Measurements from ENCODE around the gene PRICKLE3. TPM values are rescaled to one million over a fixed set of nuclear protein-coding genes. Genes with fewer than 3 reads are reported as not detected.

Gene PRICKLE3
- total and polyA plus RNA-seq, 2 donors from 2014 or later = 3.4 to 11.6 TPM

DNA sequence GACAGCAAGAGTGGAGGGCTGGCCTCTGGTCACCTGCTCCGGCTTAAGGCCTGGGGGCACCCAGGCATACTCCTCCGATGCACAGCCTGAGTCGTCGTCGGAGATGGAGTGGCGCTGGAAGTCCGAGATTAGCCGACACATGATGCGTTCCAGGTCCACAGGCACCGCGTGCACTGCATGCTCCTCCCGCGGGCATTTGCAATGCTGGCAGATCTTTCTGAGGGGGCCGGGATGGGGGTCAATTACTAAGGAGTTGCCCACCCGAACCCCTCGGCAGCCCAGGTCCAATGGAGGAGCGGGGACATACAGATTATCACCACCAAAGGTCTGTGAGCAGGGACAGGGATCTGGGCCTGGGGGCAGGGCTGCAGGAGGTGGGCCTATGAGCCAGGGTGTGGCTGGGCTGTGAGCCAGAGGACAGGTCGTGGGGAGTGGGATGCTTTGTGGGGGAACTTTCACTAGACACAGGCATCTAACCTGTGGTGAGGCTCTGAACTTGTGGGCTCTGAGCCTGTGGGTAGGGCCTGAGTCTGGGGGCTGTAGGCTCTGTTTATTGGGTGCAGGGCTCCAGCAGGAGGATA lies 2.4 kb downstream of the PRICKLE3 start:
- DNase-seq (peak in 1 of 5 donors; percentile 15), FAIRE-seq (no peak)
- Histone ChIP-seq H3K4me3 (ENCODE audit: low read length in 3 of 3) (no peak overlapping the region), H3K27me3 (ENCODE audit: control insufficient read depth, insufficient read depth, low read length) (no peaks in the 10 kb centered on the region), H3K36me3 (ENCODE audit: control insufficient read depth in 2 of 3, insufficient read depth in 3 of 3, low read length in 3 of 3) (no peaks in the 10 kb centered on the region), H3K9me3 (ENCODE audit: control insufficient read depth in 2 of 3, insufficient read depth in 1 of 3, low read length in 3 of 3) (no peaks in the 10 kb centered on the region), H3K9ac (ENCODE audit: low read length in 3 of 3) (no peak overlapping the region), H3K27ac (ENCODE audit: low read depth in 2 of 2, low read length in 2 of 2) (no peak overlapping the region), H3K4me1 (ENCODE audit: control insufficient read depth in 2 of 3, insufficient read depth in 2 of 3, low read depth in 1 of 3, low read length in 3 of 3) (peaks cover 0 to 5% (median 0%) of the 10 kb centered on the region in 3 donors)
- TF ChIP-seq, protein P1, sequence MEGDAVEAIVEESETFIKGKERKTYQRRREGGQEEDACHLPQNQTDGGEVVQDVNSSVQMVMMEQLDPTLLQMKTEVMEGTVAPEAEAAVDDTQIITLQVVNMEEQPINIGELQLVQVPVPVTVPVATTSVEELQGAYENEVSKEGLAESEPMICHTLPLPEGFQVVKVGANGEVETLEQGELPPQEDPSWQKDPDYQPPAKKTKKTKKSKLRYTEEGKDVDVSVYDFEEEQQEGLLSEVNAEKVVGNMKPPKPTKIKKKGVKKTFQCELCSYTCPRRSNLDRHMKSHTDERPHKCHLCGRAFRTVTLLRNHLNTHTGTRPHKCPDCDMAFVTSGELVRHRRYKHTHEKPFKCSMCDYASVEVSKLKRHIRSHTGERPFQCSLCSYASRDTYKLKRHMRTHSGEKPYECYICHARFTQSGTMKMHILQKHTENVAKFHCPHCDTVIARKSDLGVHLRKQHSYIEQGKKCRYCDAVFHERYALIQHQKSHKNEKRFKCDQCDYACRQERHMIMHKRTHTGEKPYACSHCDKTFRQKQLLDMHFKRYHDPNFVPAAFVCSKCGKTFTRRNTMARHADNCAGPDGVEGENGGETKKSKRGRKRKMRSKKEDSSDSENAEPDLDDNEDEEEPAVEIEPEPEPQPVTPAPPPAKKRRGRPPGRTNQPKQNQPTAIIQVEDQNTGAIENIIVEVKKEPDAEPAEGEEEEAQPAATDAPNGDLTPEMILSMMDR (IDR thresholded peaks at IDR 0.05; ENCODE audit: borderline replicate concordance, extremely low read depth, insufficient read depth) = no peak
- intact Hi-C loops (cut with DNase I) = no loop called here

DNA sequence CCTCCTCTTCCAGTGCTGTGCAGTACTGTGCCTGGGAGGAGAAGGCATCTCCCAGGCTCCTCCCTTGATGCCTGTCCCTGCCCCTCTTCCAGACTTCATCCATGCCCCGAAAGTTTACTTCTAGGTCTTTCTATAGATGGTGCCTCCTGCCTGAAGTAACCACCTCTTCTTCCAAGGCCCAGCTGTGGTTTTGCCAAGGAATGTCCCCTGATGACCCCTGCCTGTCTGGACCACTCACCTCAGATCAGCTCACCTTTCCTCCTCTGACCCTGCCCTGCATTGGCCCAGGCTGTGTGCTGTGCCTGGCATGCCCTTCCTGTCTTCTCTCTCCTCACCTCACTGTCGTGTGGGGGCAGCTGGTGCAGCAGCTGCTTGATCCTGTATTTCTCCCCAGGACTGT lies 6.8 kb downstream of the PRICKLE3 start:
- no peaks in the 10 kb centered on the region for H3K36me3 ChIP-seq (ENCODE audit: control insufficient read depth in 2 of 3, insufficient read depth in 3 of 3, low read length in 3 of 3)
- no peak overlapping the region for H3K27ac ChIP-seq (ENCODE audit: low read depth in 2 of 2, low read length in 2 of 2)
- intact Hi-C loops (cut with DNase I) = no loop called here
- TF ChIP-seq, protein P1 (IDR thresholded peaks at IDR 0.05; ENCODE audit: borderline replicate concordance, extremely low read depth, insufficient read depth) = no peak
- no peak overlapping the region for H3K4me3 ChIP-seq (ENCODE audit: low read length in 3 of 3)
- no peaks in the 10 kb centered on the region for H3K9me3 ChIP-seq (ENCODE audit: control insufficient read depth in 2 of 3, insufficient read depth in 1 of 3, low read length in 3 of 3)
- FAIRE-seq (no peak), DNase-seq (no peak)
- no peak overlapping the region for H3K9ac ChIP-seq (ENCODE audit: low read length in 3 of 3)
- no peaks in the 10 kb centered on the region for H3K4me1 ChIP-seq (ENCODE audit: control insufficient read depth in 2 of 3, insufficient read depth in 2 of 3, low read depth in 1 of 3, low read length in 3 of 3)
- H3K27me3 ChIP-seq (ENCODE audit: control insufficient read depth, insufficient read depth, low read length) = no peaks in the 10 kb centered on the region

DNA sequence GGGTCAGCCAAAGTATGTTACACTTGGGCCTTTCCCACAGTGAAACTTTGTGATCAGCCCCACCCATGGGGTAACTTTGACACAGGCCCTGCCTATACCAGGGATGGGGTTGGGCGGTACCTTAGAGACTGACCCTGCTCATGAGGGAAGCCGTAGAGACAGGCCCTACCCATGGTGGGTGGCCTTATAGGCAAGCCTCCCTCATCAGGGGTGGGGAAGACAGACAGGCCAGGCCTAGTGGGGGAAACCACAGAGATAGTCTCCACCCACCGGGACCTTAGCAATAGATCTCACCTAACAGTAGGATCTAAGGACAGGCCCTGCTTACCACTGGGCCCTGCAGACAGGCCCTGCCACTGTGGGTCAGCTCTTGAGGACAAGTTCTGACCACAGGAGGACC lies 7.6 kb downstream of the PRICKLE3 start:
- no peak for FAIRE-seq
- Histone ChIP-seq H3K27me3 (ENCODE audit: control insufficient read depth, insufficient read depth, low read length) (no peaks in the 10 kb centered on the region), H3K4me1 (ENCODE audit: control insufficient read depth in 2 of 3, insufficient read depth in 2 of 3, low read depth in 1 of 3, low read length in 3 of 3) (no peaks in the 10 kb centered on the region), H3K36me3 (ENCODE audit: control insufficient read depth in 2 of 3, insufficient read depth in 3 of 3, low read length in 3 of 3) (no peaks in the 10 kb centered on the region), H3K9me3 (ENCODE audit: control insufficient read depth in 2 of 3, insufficient read depth in 1 of 3, low read length in 3 of 3) (no peaks in the 10 kb centered on the region), H3K9ac (ENCODE audit: low read length in 3 of 3) (no peak overlapping the region), H3K4me3 (ENCODE audit: low read length in 3 of 3) (no peak overlapping the region), H3K27ac (ENCODE audit: low read depth in 2 of 2, low read length in 2 of 2) (no peak overlapping the region)
- TF ChIP-seq, protein P1 (IDR thresholded peaks at IDR 0.05; ENCODE audit: borderline replicate concordance, extremely low read depth, insufficient read depth) = no peak
- intact Hi-C loops (cut with DNase I) = no loop called here
- DNase-seq = no peak
